OCI-LY7 (cell line): ENCODE results near the gene CEP164. TPM values are rescaled to one million over a fixed set of nuclear protein-coding genes. Genes with fewer than 3 reads are reported as not detected.

Experiments used
- BruUV-seq: library from RNA; stranded (reverse); fragments of 400-500 nt; replicated peaks from 2 replicates; lab custom pipeline; 2021; lab: Mats Ljungman, UMichigan
- CTCF ChIA-PET: fragments of 300-600 bp; sonication (Branson Sonifier 250); formaldehyde crosslinking; loops from one replicate; lab custom pipeline; 2022; ENCODE audit warnings: antibody characterized with exemption; ENCODE audit not compliant: unreplicated experiment; lab: Charles Lee
- POLR2A ChIA-PET: fragments of 300-600 bp; sonication (Branson Sonifier 250); formaldehyde crosslinking; loops from one replicate; lab custom pipeline; 2022; ENCODE audit warnings: antibody characterized with exemption; lab: Charles Lee
- DNase-seq: peaks from one replicate; pipeline ENCODE4 v3.0.0-alpha.2; 2015; ENCODE audit warnings: low spot score
- H2AFZ ChIP-seq: fragments of 200-600 bp; sonication (generic), shearing (Covaris generic); 2 replicates; pipeline ENCODE4 v1.6.1; 2014; ENCODE audit warnings: mild to moderate bottlenecking, antibody characterized with exemption, low read length, moderate library complexity
- H3K27ac ChIP-seq: fragments of 200-600 bp; sonication (generic); 2 replicates; pipeline ENCODE4 v1.5.1; 2014; ENCODE audit warnings: mixed run types, low read depth, mild to moderate bottlenecking, moderate library complexity, low read length, inconsistent platforms; ENCODE audit not compliant: poor library complexity, severe bottlenecking
- H3K36me3 ChIP-seq: fragments of 200-600 bp; sonication (generic); 2 replicates; pipeline ENCODE4 v1.6.1; 2014; ENCODE audit warnings: mild to moderate bottlenecking, antibody characterized with exemption, low read length, moderate library complexity, mixed read lengths; ENCODE audit not compliant: insufficient read depth
- H3K4me1 ChIP-seq: fragments of 200-600 bp; sonication (generic); 2 replicates; pipeline ENCODE4 v1.5.1; 2014; ENCODE audit warnings: mild to moderate bottlenecking, low read length; ENCODE audit not compliant: insufficient read depth, poor library complexity, severe bottlenecking
- H3K4me2 ChIP-seq: fragments of 200-600 bp; sonication (generic); 2 replicates; pipeline ENCODE4 v1.6.1; 2014; ENCODE audit warnings: mild to moderate bottlenecking, low read length
- H3K4me3 ChIP-seq: fragments of 200-600 bp; sonication (generic); 2 replicates; pipeline ENCODE4 v1.5.1; 2014; ENCODE audit warnings: mild to moderate bottlenecking, low read depth, low read length; ENCODE audit not compliant: poor library complexity, severe bottlenecking
- H3K79me2 ChIP-seq: fragments of 200-600 bp; sonication (generic); 2 replicates; pipeline ENCODE4 v1.6.1; 2016; ENCODE audit warnings: low read depth, mild to moderate bottlenecking, low read length, moderate library complexity, mixed read lengths; ENCODE audit not compliant: insufficient read depth
- H3K9me2 ChIP-seq: fragments of 200-600 bp; sonication (generic); 2 replicates; pipeline ENCODE4 v1.6.1; 2016; ENCODE audit warnings: mild to moderate bottlenecking, low read length, mixed read lengths; ENCODE audit not compliant: insufficient read depth
- H3K9me3 ChIP-seq: fragments of 200-600 bp; sonication (generic); 2 replicates; pipeline ENCODE4 v1.6.1; 2014; ENCODE audit warnings: mild to moderate bottlenecking, mixed run types, low read length, mixed read lengths
- H4K20me1 ChIP-seq: fragments of 200-600 bp; sonication (generic); 2 replicates; pipeline ENCODE4 v1.6.1; 2014; ENCODE audit warnings: mild to moderate bottlenecking, antibody characterized with exemption, low read length, moderate library complexity, mixed read lengths; ENCODE audit not compliant: insufficient read depth
- CTCF ChIP-seq: fragments of 200-600 bp; sonication (generic); conservative IDR thresholded peaks from 2 replicates; pipeline ENCODE4 v1.5.1; 2014; ENCODE audit warnings: mild to moderate bottlenecking, antibody characterized with exemption, low read length, moderate library complexity, mixed read lengths
- EZH2phosphoT487 ChIP-seq: fragments of 200-600 bp; sonication (generic); IDR thresholded peaks from 2 replicates; pipeline ENCODE4 v1.6.1; 2018; ENCODE audit warnings: low read depth, borderline replicate concordance, mild to moderate bottlenecking, mixed run types, antibody characterized with exemption, low read length, moderate library complexity, mixed read lengths
- intact Hi-C: fragments of 100-400 bp; cut with micrococcal nuclease; formaldehyde crosslinking; loops from one replicate; pipeline ENCODE4 v1.10.0; 2022; ENCODE audit not compliant: unreplicated experiment
- total RNA-seq, 2 experiments: library from RNA; depleted of rRNA in 1 of 2; stranded (reverse); fragments of >200 nt in 1 of 2; shearing (Covaris generic) in 1 of 2; gene quantifications; 2 replicates each; pipeline ENCODE4 v1.2.3, GENCODE V29; 2014 to 2022

Gene CEP164
- total RNA-seq, 2 experiments from 2014 or later = 25.3 to 48.7 TPM

GRCh38 chr11:117408356-117408755, 80.7 kb downstream of the CEP164 start:
- intact Hi-C loops = no loop called here
- peaks cover 35% of the 10 kb centered on the region for H3K36me3 ChIP-seq
- no peak for DNase-seq
- no peak overlapping the region for H3K4me3 ChIP-seq
- no peak overlapping the region for H3K27ac ChIP-seq
- H2AFZ ChIP-seq = no peak overlapping the region
- H3K9me3 ChIP-seq = no peaks in the 10 kb centered on the region
- H3K4me2 ChIP-seq = no peak overlapping the region
- H4K20me1 ChIP-seq = no peaks in the 10 kb centered on the region
- H3K9me2 ChIP-seq = no peaks in the 10 kb centered on the region
- H3K4me1 ChIP-seq = no peaks in the 10 kb centered on the region
- BruUV-seq = no TSS peak
- TF ChIP-seq EZH2phosphoT487 (no peak), CTCF (no peak)
- H3K79me2 ChIP-seq = no peaks in the 10 kb centered on the region
- CTCF ChIA-PET = no interaction called here
- POLR2A ChIA-PET = interaction anchor here (0.5 kb wide), 1 partner anchor 81 kb away, joined by 3 read pairs; the partner anchor contains the start of gene CEP164

- no peaks in the 10 kb centered on the region for H3K9me3 ChIP-seq
- peaks cover 32% of the 10 kb centered on the region for H3K36me3 ChIP-seq
- DNase-seq = no peak
- H3K79me2 ChIP-seq = no peaks in the 10 kb centered on the region
- no peak overlapping the region for H3K27ac ChIP-seq
- TF ChIP-seq EZH2phosphoT487 = no peak
- no peak for TF ChIP-seq CTCF
- H4K20me1 ChIP-seq = no peaks in the 10 kb centered on the region
- intact Hi-C loops = no loop called here
- ChIA-PET CTCF (no interaction called here), POLR2A (no interaction called here)
- no peaks in the 10 kb centered on the region for H3K4me1 ChIP-seq
- H3K9me2 ChIP-seq = no peaks in the 10 kb centered on the region
- no TSS peak for BruUV-seq
- no peak overlapping the region for H3K4me3 ChIP-seq
- H3K4me2 ChIP-seq = no peak overlapping the region
- H2AFZ ChIP-seq = no peak overlapping the region
These were observed 81.9 kb downstream of the CEP164 start for GRCh38 chr11:117409511-117409910.

GRCh38 chr11:117410238-117410637, 82.6 kb downstream of the CEP164 start:
- TF ChIP-seq CTCF (no peak), EZH2phosphoT487 (no peak)
- POLR2A ChIA-PET = no interaction called here
- Histone ChIP-seq H3K9me3 (no peaks in the 10 kb centered on the region), H3K36me3 (peaks cover 25% of the 10 kb centered on the region), H3K9me2 (no peaks in the 10 kb centered on the region), H3K79me2 (no peaks in the 10 kb centered on the region), H3K4me3 (no peak overlapping the region), H2AFZ (no peak overlapping the region), H3K27ac (no peak overlapping the region), H4K20me1 (no peaks in the 10 kb centered on the region), H3K4me2 (no peak overlapping the region), H3K4me1 (no peaks in the 10 kb centered on the region)
- DNase-seq = no peak
- BruUV-seq = no TSS peak
- intact Hi-C loops = no loop called here
- CTCF ChIA-PET = no interaction called here
